Activated CD4-positive, alpha-beta T cell treated with anti-CD3 and anti-CD28 coated beads for 48 hours (primary cell): ENCODE results near the gene BCL7B.

Experiments used
- DNase-seq: peaks from one replicate; pipeline ENCODE4 v3.0.0-alpha.2; 2020

The BCL7B gene

GRCh38 chr7:73487486-73487885, 70.0 kb downstream of the BCL7B start:
- DNase-seq: no peak
